ENCODE measurements around the gene WEE2.
"Not testable (repeated sequence)": the region's sequence is repeated elsewhere in the genome, so short reads cannot be mapped to it uniquely, and the experiment has no call there.

WEE2 gene

DNA sequence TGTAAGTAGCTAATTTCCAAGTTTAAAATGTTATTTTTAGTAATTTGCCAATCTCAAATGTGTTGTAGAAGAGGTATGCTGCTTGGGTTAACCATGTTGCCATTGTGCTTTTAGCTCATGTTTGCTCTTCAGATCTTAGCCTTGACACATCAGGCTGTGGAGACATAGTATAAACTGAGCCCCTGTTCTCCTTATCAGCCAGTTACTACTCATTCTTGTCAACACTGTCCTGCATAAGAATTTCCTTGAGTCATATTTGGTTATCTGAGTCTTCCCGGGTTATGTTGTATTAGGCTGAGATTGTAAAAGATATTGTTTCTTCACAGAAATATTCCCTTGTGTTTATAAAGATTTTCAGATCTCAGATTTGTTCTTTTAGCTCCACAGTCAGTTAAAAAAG lies 34.1 kb downstream of the WEE2 start:
- Mint-ChIP-seq H3K4me3 (no peak overlapping the region), H3K4me1 (ENCODE audit: low read depth) (peaks cover 23% of the 10 kb centered on the region), H3K27ac (no peak overlapping the region), H3K9me3 (no peaks in the 10 kb centered on the region), H3K36me3 (ENCODE audit: low read depth) (peaks cover 55% of the 10 kb centered on the region), H3K27me3 (ENCODE audit: low read depth) (no peaks in the 10 kb centered on the region)
- no peak for DNase-seq (ENCODE audit: low spot score)

DNA sequence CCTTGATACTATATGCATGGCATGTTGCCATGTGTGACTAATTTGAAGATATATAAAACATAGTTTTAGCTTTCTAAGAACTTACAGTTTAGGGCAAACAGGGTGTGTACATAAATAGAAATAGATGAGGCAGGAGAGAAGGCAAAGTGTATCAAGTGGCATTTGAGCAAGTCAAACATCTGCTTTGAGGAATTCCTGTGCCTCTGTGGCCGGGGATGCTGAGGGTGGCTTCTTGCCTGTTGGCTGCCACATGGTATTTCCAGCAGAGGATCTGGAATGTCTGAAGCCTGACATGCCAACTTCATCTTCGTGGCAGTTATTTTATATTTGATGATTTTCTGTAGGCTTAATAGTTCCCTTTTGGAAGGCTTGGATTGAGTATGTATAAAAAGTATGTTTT lies 36.0 kb downstream of the WEE2 start:
- H3K27me3 Mint-ChIP-seq (ENCODE audit: low read depth): no peaks in the 10 kb centered on the region
- no peak overlapping the region for H3K27ac Mint-ChIP-seq
- no peak for DNase-seq (ENCODE audit: low spot score)
- no peaks in the 10 kb centered on the region for H3K9me3 Mint-ChIP-seq
- peaks cover 56% of the 10 kb centered on the region for H3K36me3 Mint-ChIP-seq (ENCODE audit: low read depth)
- no peak overlapping the region for H3K4me3 Mint-ChIP-seq
- peaks cover 18% of the 10 kb centered on the region for H3K4me1 Mint-ChIP-seq (ENCODE audit: low read depth)

DNA sequence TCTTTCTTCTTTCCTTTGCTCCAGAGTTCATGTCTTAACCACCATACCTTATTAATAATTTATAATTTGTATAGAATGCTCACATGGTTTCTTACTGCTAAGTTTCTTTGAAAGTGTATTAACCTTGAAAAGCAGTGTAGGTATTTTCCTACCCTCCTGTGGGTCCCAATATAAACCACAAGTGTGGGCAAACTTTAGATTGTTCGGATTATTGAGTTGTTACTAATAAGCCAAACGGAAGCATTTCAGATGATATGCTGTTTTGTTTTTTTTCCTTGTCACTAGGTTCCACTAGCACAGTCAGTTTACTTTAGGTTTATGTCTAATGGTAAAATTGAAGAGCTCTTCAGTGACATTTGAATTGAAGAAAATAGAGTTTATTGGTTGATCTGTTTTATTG lies 40.2 kb downstream of the WEE2 start:
- no peaks in the 10 kb centered on the region for H3K27me3 Mint-ChIP-seq (ENCODE audit: low read depth)

DNA sequence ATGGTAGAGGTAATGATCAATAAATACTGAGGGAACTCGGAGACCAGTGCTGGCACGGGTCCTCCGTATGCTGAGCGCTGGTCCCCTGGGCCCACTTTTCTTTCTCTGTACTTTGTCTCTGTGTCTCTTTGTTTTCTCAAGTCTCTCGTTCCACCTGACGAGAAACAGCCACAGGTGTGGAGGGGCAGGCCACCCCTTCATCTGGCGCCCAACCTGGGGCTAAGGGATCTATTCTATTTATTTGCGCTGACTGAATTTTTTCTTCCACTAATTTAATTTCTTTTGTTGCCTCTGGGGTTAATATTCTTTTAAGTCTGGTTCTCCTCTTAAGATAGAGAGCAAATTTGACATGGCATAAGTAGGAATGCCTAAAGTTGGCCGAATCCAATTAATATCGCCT lies 43.8 kb downstream of the WEE2 start:
- Mint-ChIP-seq H3K36me3 (ENCODE audit: low read depth) (peaks cover 68% of the 10 kb centered on the region), H3K9me3 (peaks cover 36% of the 10 kb centered on the region)
- not testable (repeated sequence) for DNase-seq (ENCODE audit: low spot score); H3K27ac Mint-ChIP-seq; H3K27me3 Mint-ChIP-seq (ENCODE audit: low read depth); H3K4me1 Mint-ChIP-seq (ENCODE audit: low read depth); H3K4me3 Mint-ChIP-seq

More for the DNA sequence above, 40.2 kb downstream of the WEE2 start:
- peaks cover 71% of the 10 kb centered on the region for H3K36me3 Mint-ChIP-seq (ENCODE audit: low read depth)
- H3K9me3 Mint-ChIP-seq: peaks cover 34% of the 10 kb centered on the region
- peaks cover 2% of the 10 kb centered on the region for H3K4me1 Mint-ChIP-seq (ENCODE audit: low read depth)
- no peak overlapping the region for H3K4me3 Mint-ChIP-seq
- no peak overlapping the region for H3K27ac Mint-ChIP-seq
- DNase-seq (ENCODE audit: low spot score): no peak

- Mint-ChIP-seq H3K9me3 (peaks cover 36% of the 10 kb centered on the region), H3K4me3 (no peak overlapping the region), H3K4me1 (ENCODE audit: low read depth) (no peaks in the 10 kb centered on the region), H3K36me3 (ENCODE audit: low read depth) (peaks cover 75% of the 10 kb centered on the region), H3K27ac (no peak overlapping the region), H3K27me3 (ENCODE audit: low read depth) (no peaks in the 10 kb centered on the region)
- no peak for DNase-seq (ENCODE audit: low spot score)
These were observed 44.5 kb downstream of the WEE2 start for GRCh38 chr7:141752634-141753033.

DNA sequence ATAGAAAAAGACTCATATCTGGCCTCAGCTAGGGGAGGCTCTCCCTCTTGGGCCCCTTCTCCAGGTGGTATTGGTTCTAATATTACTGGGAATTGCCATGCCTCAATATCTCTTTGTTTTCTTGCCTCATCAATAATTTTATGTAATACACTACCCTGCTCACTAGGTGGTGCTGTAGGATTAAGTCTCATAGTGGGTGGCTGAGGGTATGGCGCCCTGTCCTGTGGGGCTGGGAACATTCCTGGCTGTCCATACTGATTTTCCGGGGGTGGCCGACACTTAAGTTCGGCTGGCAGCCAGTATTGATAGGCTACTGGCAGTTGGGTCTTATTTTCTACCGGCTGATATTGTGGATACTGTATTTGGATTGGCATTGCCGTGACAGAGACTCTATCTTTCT lies 46.8 kb downstream of the WEE2 start:
- peaks cover 35% of the 10 kb centered on the region for H3K9me3 Mint-ChIP-seq
- DNase-seq (ENCODE audit: low spot score): no peak
- no peaks in the 10 kb centered on the region for H3K27me3 Mint-ChIP-seq (ENCODE audit: low read depth)
- H3K27ac Mint-ChIP-seq: no peak overlapping the region
- peaks cover 74% of the 10 kb centered on the region for H3K36me3 Mint-ChIP-seq (ENCODE audit: low read depth)
- H3K4me1 Mint-ChIP-seq (ENCODE audit: low read depth): no peaks in the 10 kb centered on the region
- no peak overlapping the region for H3K4me3 Mint-ChIP-seq

DNA sequence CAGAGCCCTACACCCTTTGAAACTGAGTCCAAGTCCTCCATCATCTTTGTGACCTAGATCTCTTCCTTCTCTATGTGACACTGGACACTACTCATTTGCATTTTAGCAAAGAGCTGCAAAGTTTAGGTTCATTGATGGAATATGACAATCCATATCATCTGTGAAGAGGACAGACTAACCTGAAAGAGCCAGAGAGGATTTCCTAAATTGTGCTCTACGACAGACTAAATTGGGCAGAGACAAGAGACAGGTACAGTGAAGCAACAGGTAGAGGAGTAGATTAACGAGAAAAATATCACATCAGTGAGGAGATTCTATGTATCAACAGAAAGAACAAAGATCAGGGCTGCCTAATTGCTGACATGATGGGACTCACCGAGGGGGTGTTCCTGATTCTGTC lies 55.6 kb downstream of the WEE2 start, which contains the start of gene TAS2R3:
TSS of gene TAS2R3 (plus strand) at position 301 of the 400 bp plus-strand sequence. CDS start at position 363, 62 bp downstream.
- Mint-ChIP-seq H3K4me1 (ENCODE audit: low read depth) (no peaks in the 10 kb centered on the region), H3K36me3 (ENCODE audit: low read depth) (peaks cover 23% of the 10 kb centered on the region), H3K4me3 (no peak within 1 kb of the TSS), H3K27ac (no peak within 1 kb of the TSS), H3K9me3 (no peaks in the 10 kb centered on the region), H3K27me3 (ENCODE audit: low read depth) (no peaks in the 10 kb centered on the region)
- no peak for DNase-seq (ENCODE audit: low spot score)

DNA sequence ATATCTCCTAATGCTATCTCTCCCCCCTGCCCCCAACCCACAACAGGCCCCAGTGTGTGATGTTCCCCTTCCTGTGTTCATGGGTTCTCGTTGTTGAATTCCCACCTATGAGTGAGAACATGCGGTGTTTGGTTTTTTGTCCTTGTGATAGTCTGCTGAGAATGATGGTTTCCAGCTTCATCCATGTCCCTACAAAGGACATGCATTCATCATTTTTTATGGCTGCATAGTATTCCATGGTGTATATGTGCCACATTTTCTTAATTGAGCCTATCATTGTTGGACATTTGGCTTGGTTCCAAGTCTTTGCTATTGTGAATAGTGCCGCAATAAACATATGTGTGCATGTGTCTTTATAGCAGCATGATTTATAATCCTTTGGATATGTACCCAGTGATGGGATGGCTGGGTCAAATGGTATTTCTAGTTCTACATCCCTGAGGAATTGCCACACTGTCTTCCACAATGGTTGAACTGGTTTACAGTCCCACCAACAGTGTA lies 62.0 kb downstream of the WEE2 start:
- not testable (repeated sequence) for H3K9me3 Mint-ChIP-seq; H3K27me3 Mint-ChIP-seq (ENCODE audit: low read depth); H3K4me3 Mint-ChIP-seq; DNase-seq (ENCODE audit: low spot score); H3K4me1 Mint-ChIP-seq (ENCODE audit: low read depth); H3K27ac Mint-ChIP-seq
- peaks cover 12% of the 10 kb centered on the region for H3K36me3 Mint-ChIP-seq (ENCODE audit: low read depth)

- H3K27me3 Mint-ChIP-seq (ENCODE audit: low read depth): no peaks in the 10 kb centered on the region
- no peaks in the 10 kb centered on the region for H3K4me1 Mint-ChIP-seq (ENCODE audit: low read depth)
- no peak for DNase-seq (ENCODE audit: low spot score)
- no peak within 1 kb of the TSS for H3K4me3 Mint-ChIP-seq
- H3K36me3 Mint-ChIP-seq (ENCODE audit: low read depth): peaks cover 15% of the 10 kb centered on the region
- no peak within 1 kb of the TSS for H3K27ac Mint-ChIP-seq
- H3K9me3 Mint-ChIP-seq: no peaks in the 10 kb centered on the region
These were observed 68.2 kb downstream of the WEE2 start, which contains the start of gene TAS2R4 for GRCh38 chr7:141776374-141776773. TSS of gene TAS2R4 (plus strand) at chr7:141776674. CDS start at chr7:141778489, 1,815 bp downstream.
